CD4-positive, CD25-positive, alpha-beta regulatory T cell (primary cell): ENCODE results near the gene KNOP1. TPM values are rescaled to one million over a fixed set of nuclear protein-coding genes. Genes with fewer than 3 reads are reported as not detected.

Source experiments
- ATAC-seq, 2 donors: fragments of 150-1000 bp; cut with Tn5 transposase; one replicate each; pipeline ENCODE4 v1.10.0; 2021; ENCODE audit warnings: low read depth in 2 of 2, moderate number of reproducible peaks in 2 of 2, moderate library complexity in 1 of 2
- DNase-seq, 3 donors: peaks; one replicate each; pipeline versions ENCODE4 v3.0.0 to v3.0.0-alpha.2; 2012 to 2022; ENCODE audit warnings: mixed read lengths in 1 of 3
- H3K27ac ChIP-seq: one replicate; pipeline ENCODE4 v1.7.0; 2013; ENCODE audit warnings: mild to moderate bottlenecking, low read length; ENCODE audit not compliant: insufficient read depth, poor library complexity, severe bottlenecking
- H3K27me3 ChIP-seq: one replicate; pipeline ENCODE4 v1.7.0; 2013; ENCODE audit warnings: low read length; ENCODE audit not compliant: control insufficient read depth, insufficient read depth
- H3K36me3 ChIP-seq: one replicate; pipeline ENCODE4 v1.7.0; 2013; ENCODE audit warnings: mild to moderate bottlenecking, low read length, moderate library complexity; ENCODE audit not compliant: control insufficient read depth, insufficient read depth
- H3K4me1 ChIP-seq: 2 replicates; pipeline ENCODE4 v1.7.0; 2013; ENCODE audit warnings: mild to moderate bottlenecking, low read length; ENCODE audit not compliant: insufficient read depth, control insufficient read depth, poor library complexity, severe bottlenecking
- H3K4me3 ChIP-seq: one replicate; pipeline ENCODE4 v1.7.0; 2013; ENCODE audit warnings: low read depth, mild to moderate bottlenecking, low read length, moderate library complexity
- H3K9me3 ChIP-seq, 2 experiments: 1 replicate in 1 of 2; 2 replicates in 1 of 2; pipeline ENCODE4 v1.7.0; 2013; ENCODE audit warnings: low read length in 2 of 2, mild to moderate bottlenecking in 1 of 2, moderate library complexity in 1 of 2; ENCODE audit not compliant: control insufficient read depth in 2 of 2
- H3K27ac Mint-ChIP-seq, 3 donors: one replicate each; pipeline ENCODE4 v1.8.0; 2020 to 2022; ENCODE audit warnings: mild to moderate bottlenecking in 3 of 3, mixed read lengths in 3 of 3, moderate library complexity in 2 of 3
- H3K27me3 Mint-ChIP-seq: one replicate; pipeline ENCODE4 v1.8.0; 2022; ENCODE audit warnings: mild to moderate bottlenecking, mixed read lengths
- H3K36me3 Mint-ChIP-seq: one replicate; pipeline ENCODE4 v1.8.0; 2020; ENCODE audit warnings: mixed read lengths
- H3K4me1 Mint-ChIP-seq, 4 donors: one replicate each; pipeline ENCODE4 v1.8.0; 2020 to 2022; ENCODE audit warnings: mixed read lengths in 4 of 4, mild to moderate bottlenecking in 1 of 4
- H3K4me3 Mint-ChIP-seq, 4 donors: one replicate each; pipeline ENCODE4 v1.8.0; 2020 to 2022; ENCODE audit warnings: mild to moderate bottlenecking in 4 of 4, mixed read lengths in 4 of 4, moderate library complexity in 3 of 4
- H3K9me3 Mint-ChIP-seq, 7 donors: one replicate each; pipeline ENCODE4 v1.8.0; 2020 to 2022; ENCODE audit warnings: mixed read lengths in 7 of 7, mild to moderate bottlenecking in 3 of 7, moderate library complexity in 2 of 7
- polyA plus RNA-seq, 4 donors: library from polyadenylated mRNA; unstranded; fragments of 300-500 nt; fragmentation: Illumina TruSeq; gene quantifications; one replicate each; pipeline ENCODE4 v1.2.3, GENCODE V29; 2021
- total RNA-seq: library from RNA; stranded (reverse); gene quantifications from one replicate; pipeline ENCODE4 v1.2.3, GENCODE V29; 2022

Gene KNOP1
- total and polyA plus RNA-seq, 5 donors from 2014 or later: 3.1 to 6.8 (median 6.4) TPM

DNA sequence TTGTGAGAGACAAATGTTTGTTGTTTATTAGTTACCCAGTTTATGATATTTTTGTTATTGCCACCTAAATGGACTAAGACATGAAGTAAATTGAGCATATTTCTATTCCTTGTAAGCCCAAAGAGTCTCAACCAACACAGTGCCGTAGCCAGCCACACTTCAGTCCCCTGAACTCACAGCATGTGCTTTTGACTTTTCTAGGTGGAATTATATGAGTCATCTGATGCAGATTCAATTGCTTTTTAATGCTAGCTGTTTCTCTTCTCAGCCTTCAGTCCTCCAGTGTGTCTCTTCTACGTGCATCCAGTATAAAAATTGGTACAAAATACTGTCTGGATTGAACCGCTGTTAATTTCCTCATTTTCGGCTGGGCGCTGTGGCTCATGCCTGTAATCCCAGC lies 39.0 kb upstream of the KNOP1 start:
- no peaks in the 10 kb centered on the region for H3K36me3 Mint-ChIP-seq
- H3K9me3 ChIP-seq: no peaks in the 10 kb centered on the region
- no peaks in the 10 kb centered on the region for H3K27me3 ChIP-seq
- no peaks in the 10 kb centered on the region for H3K9me3 Mint-ChIP-seq
- no peak overlapping the region for H3K4me3 ChIP-seq
- no peaks in the 10 kb centered on the region for H3K4me1 ChIP-seq
- no peak overlapping the region for H3K4me3 Mint-ChIP-seq
- H3K27me3 Mint-ChIP-seq: no peaks in the 10 kb centered on the region
- ATAC-seq (no peak), DNase-seq (no peak)
- no peaks in the 10 kb centered on the region for H3K36me3 ChIP-seq
- no peaks in the 10 kb centered on the region for H3K4me1 Mint-ChIP-seq
- H3K27ac ChIP-seq: no peak overlapping the region
- H3K27ac Mint-ChIP-seq: no peak overlapping the region

DNA sequence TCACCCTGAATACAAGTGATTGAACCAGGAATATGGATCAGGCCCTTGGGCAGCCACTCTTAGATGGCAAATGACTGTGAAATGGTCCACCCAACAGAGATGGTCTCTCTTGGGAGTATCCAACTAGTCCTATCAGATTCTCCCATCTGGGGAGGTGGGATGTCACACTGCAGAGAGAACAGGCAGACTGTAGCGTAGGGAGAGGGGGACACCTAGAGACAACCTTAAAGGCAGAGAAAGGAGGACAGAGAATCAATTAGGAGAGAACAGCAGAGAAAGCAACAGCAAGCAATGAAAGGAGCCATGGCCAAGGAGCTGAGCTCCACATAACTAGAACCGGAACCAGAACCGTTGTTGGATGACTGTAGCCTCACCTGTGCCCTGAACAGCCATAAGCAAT lies 37.2 kb upstream of the KNOP1 start:
- DNase-seq (no peak), ATAC-seq (no peak)
- Mint-ChIP-seq H3K4me1 (no peaks in the 10 kb centered on the region), H3K36me3 (no peaks in the 10 kb centered on the region), H3K27ac (no peak overlapping the region), H3K9me3 (no peaks in the 10 kb centered on the region), H3K27me3 (no peaks in the 10 kb centered on the region), H3K4me3 (no peak overlapping the region)
- H3K9me3 ChIP-seq: no peaks in the 10 kb centered on the region
- H3K4me3 ChIP-seq: no peak overlapping the region
- H3K27me3 ChIP-seq: no peaks in the 10 kb centered on the region
- no peak overlapping the region for H3K27ac ChIP-seq
- no peaks in the 10 kb centered on the region for H3K36me3 ChIP-seq
- H3K4me1 ChIP-seq: no peaks in the 10 kb centered on the region

DNA sequence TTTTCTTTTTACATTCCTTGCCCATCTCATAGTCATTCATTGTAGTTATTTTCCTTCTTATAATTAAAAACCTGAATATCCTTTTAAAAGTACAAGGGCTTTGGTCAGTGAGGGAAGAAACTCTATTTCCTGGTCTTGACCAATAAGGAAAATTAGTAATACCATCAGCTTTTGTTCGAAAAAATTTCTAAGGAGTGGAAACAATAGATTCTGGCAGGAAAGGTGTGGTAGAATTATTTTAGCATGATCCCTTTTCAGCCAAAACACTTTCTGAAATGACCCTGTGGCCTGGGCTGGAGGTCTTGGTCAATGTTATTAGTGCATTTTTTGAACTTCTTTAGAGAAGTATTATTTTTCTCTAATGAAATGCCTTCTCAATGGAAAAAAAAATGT lies 36.6 kb upstream of the KNOP1 start:
- Mint-ChIP-seq H3K9me3 (no peaks in the 10 kb centered on the region), H3K27ac (no peak overlapping the region), H3K36me3 (no peaks in the 10 kb centered on the region)

DNA sequence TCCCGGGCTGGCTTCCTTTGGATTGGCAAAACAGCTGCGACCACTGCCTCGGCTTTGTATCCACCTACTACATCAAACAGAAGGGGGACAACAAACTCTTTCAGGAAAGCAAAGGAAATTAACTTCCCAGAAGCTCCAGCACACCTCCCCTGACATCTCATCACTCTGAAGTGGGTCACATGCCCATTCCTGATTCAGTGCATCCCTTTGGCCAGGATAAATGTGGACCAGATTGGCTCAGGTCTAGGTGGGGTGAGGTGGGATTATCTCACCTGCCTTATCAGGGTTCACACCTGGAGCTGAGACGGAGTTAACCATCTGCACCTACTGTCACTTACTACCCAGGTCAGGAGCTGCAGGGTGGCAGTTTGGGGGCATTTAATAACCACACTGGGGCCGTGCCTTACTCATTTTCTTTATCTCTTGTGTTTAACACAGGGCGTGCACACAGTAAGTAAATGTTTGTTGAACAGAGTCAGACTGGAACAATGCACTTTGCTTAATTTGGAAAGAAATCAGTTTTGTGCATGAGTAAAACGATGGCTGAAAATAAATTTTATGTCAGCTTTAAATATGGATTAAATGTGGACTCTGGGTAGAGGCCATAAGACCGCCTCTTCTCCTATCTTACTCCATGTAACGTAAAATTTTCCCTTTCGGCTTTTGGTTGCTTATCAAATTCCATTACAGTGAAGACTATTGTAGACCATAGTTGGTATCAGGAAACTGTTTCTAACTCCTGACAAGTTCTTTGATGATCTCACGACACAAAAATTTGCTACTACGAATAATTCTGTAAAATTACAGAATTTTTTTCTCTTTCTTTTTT lies 36.0 kb upstream of the KNOP1 start:
- Mint-ChIP-seq H3K27ac (no peak overlapping the region), H3K27me3 (peaks cover 4% of the 10 kb centered on the region), H3K9me3 (no peaks in the 10 kb centered on the region), H3K4me3 (no peak overlapping the region), H3K36me3 (no peaks in the 10 kb centered on the region), H3K4me1 (no peaks in the 10 kb centered on the region)
- DNase-seq (no peak), ATAC-seq (no peak)
- no peak overlapping the region for H3K4me3 ChIP-seq
- no peaks in the 10 kb centered on the region for H3K4me1 ChIP-seq
- no peaks in the 10 kb centered on the region for H3K9me3 ChIP-seq
- H3K27me3 ChIP-seq: no peaks in the 10 kb centered on the region
- no peaks in the 10 kb centered on the region for H3K36me3 ChIP-seq
- H3K27ac ChIP-seq: no peak overlapping the region

More for the DNA sequence above, 36.6 kb upstream of the KNOP1 start:
- Histone ChIP-seq H3K36me3 (no peaks in the 10 kb centered on the region), H3K27me3 (no peaks in the 10 kb centered on the region), H3K4me1 (no peaks in the 10 kb centered on the region), H3K9me3 (no peaks in the 10 kb centered on the region), H3K27ac (no peak overlapping the region), H3K4me3 (no peak overlapping the region)
- ATAC-seq (no peak), DNase-seq (no peak)
- H3K4me3 Mint-ChIP-seq: no peak overlapping the region
- H3K4me1 Mint-ChIP-seq: no peaks in the 10 kb centered on the region
- peaks cover 4% of the 10 kb centered on the region for H3K27me3 Mint-ChIP-seq

DNA sequence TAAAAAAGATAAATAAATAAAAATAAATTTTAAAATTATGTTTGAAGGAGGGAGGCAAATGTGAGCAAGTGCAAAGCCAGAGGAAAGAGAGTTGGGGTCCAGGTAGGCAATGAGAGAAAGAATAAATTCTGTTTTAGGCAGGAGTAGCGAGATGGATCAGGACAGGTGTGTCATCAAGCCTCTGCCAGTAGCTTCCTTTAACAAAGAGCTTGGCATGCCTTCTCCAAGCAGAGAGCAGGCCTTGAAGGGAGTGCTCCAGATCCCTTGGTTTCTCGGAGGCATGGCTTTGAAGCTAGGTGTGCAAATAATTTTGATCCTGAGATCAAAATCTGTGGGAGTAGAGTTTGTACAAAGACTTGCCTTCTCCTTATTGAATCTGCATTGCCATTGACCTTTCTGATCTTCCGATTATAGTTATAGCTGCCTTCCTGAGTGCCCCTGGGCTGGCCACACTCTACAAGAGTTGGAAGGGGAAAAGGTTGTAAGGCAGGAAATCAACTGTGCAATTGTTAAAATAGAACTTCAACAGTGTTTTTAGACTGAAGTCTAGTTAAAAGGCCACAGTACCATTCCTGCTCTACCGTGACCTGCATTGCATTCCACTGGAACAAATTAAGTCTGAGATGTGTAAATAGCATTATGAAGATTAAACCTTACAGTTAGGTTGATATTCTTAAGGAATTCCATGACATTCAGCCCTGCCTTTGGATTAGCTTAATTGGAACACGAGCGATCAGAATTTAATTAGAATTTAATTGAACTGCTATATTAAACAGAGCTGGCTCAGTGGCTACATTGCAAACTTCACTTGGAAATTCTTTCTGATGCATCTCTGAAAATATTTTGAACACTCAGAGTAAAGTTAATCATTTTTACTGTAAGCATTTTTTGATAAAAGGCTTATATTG lies 33.7 kb upstream of the KNOP1 start:
- Histone ChIP-seq H3K36me3 (no peaks in the 10 kb centered on the region), H3K4me1 (no peaks in the 10 kb centered on the region), H3K9me3 (no peaks in the 10 kb centered on the region), H3K27me3 (no peaks in the 10 kb centered on the region), H3K27ac (no peak overlapping the region), H3K4me3 (no peak overlapping the region)
- Mint-ChIP-seq H3K27ac (no peak overlapping the region), H3K9me3 (no peaks in the 10 kb centered on the region), H3K36me3 (no peaks in the 10 kb centered on the region), H3K27me3 (peaks cover 4% of the 10 kb centered on the region), H3K4me1 (no peaks in the 10 kb centered on the region), H3K4me3 (no peak overlapping the region)
- no peak for DNase-seq
- ATAC-seq: no peak

DNA sequence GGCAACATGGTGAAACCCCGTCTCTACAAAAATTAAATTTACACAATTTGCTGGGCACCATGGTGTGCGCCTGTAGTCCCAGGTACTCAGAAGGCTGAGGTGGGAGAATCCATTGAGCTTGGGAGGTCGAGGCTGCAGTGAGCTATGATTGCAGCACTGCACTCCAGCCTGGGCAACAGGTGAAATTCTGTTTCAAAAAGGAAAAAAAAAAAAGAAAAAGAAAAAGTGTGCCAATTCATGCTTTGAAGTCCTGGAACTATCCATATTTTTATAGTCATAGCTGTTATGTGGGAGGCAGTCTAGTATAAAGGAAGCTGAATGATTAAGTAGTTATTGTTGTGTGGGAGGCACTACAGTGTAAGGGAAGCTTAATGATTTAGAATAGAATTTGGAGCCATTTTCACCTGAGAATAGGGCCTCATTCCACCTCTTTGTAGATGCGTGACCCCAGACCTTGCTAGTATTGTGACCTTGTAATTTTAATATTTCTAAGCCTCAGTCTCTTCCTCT lies 31.6 kb upstream of the KNOP1 start:
- H3K4me3 Mint-ChIP-seq: no peak overlapping the region
- peak overlapping the region in 1 of 3 donors; percentile 67 for H3K27ac Mint-ChIP-seq

DNA sequence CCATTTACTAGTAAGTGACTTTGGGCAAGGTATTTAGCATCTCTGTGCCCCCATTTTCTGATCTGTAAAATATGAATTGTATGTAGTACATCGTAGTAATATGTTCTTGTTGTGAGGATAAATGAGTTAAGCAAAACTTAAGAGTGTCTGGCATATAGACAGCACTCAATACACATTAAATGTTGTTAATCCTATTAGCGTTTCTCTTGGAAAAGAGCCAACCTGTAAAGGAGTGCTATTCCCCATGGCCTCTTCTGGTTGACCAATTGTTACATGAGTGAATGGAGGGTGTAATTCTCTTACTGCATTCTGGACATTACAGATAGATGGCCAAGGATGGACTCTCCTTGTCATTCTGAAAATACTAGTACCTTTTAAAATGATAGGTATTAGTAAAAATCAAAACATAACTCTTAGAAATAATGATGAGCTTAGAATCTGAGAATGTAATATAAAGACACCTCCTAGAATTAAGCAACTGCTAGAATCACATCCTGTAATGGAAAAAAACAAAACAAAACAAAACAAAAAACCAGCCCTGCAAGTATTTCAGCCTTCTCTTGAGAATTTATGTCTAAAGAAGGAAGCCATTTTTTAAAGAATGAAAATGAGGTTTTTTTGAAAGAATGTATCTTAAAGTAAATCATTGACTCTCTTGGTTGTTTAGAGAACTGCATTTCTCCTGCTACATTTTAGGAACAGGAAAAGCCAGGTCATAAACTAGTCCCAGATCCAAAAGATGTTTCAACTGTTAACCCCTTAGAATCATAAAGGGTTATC lies 30.6 kb upstream of the KNOP1 start:
- Histone ChIP-seq H3K9me3 (no peaks in the 10 kb centered on the region), H3K4me1 (no peaks in the 10 kb centered on the region), H3K27me3 (no peaks in the 10 kb centered on the region), H3K4me3 (no peak overlapping the region), H3K27ac (no peak overlapping the region), H3K36me3 (no peaks in the 10 kb centered on the region)
- no peak overlapping the region for H3K4me3 Mint-ChIP-seq
- no peaks in the 10 kb centered on the region for H3K36me3 Mint-ChIP-seq
- H3K9me3 Mint-ChIP-seq: no peaks in the 10 kb centered on the region
- no peak overlapping the region for H3K27ac Mint-ChIP-seq
- H3K4me1 Mint-ChIP-seq: no peaks in the 10 kb centered on the region
- DNase-seq (no peak), ATAC-seq (no peak)
- H3K27me3 Mint-ChIP-seq: peaks cover 4% of the 10 kb centered on the region

More for the DNA sequence above, 31.6 kb upstream of the KNOP1 start:
- no peaks in the 10 kb centered on the region for H3K4me1 Mint-ChIP-seq
- Histone ChIP-seq H3K4me3 (no peak overlapping the region), H3K4me1 (no peaks in the 10 kb centered on the region), H3K27me3 (no peaks in the 10 kb centered on the region), H3K9me3 (no peaks in the 10 kb centered on the region), H3K27ac (no peak overlapping the region), H3K36me3 (no peaks in the 10 kb centered on the region)
- H3K36me3 Mint-ChIP-seq: no peaks in the 10 kb centered on the region
- no peaks in the 10 kb centered on the region for H3K9me3 Mint-ChIP-seq
- ATAC-seq (no peak), DNase-seq (no peak)
- H3K27me3 Mint-ChIP-seq: peaks cover 4% of the 10 kb centered on the region
